ENCODE results near the gene MKNK2.

GRCh38 chr19:2096034-2096479, 45.0 kb upstream of the MKNK2 start, which contains the start of gene MOB3A:
- TF ChIP-seq CTCF (conservative IDR thresholded peaks at IDR 0.05), result no peak; the same call in 1 of the 2 replicates
- TF ChIP-seq ZFX (IDR thresholded peaks at IDR 0.05), result peak; percentile 36; the same call in 1 of the 2 replicates
